HG02870 (cell line): Measurements from ENCODE around the gene GAN.

Experiments
- ATAC-seq: cut with Tn5 transposase; IDR thresholded peaks from one replicate; pipeline ENCODE4 v1.9.1; 2021; ENCODE audit warnings: mild to moderate bottlenecking, moderate library complexity; ENCODE audit not compliant: unreplicated experiment

GAN gene

DNA sequence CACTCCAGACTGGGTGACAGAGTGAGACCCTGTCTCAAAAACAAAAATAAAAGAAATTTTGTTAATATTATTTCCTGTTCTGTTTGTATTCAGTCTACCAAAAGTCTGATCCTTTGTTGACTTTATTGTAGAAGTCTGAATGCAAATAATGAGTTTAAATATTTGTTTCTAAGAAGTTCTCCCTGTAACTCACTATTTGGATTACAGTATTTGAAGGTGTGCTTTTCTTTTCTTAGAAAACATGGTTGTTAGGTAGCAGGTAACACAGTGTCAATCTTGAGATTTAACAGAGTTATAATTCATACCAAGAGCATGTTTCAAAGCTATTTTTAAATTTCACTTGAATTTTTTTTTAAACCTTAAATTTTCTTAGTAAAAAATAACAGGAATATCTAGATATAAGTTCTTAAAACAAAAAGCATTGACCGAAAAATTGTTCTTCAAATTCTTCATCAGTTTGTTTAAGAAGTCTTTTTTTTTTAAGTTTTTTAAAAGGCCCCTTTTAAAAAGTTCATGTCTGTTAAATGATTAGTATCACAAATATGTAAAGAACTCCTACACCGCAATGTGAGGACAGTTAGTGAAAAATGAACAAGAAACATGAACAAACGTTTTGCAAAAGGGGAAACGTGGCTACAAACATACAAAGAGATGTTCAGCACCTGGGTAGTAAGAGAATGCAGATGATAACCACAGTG, 35.0 kb downstream of the GAN start:
- no peak for ATAC-seq

DNA sequence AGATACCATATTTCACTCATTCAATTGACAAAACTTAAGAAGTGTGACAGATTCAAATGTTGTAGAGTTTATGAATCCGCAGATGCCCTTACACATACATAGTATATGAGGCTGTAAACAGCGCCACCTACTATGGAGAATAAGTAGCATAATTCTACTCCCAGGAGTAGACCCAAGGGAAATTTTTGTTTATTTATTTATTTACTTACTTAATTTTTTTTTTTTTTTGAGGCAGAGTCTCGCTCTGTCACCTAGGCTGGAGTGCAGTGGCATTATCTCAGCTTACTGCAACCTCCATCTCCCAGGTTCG, 35.5 kb downstream of the GAN start:
- ATAC-seq, result no peak

DNA sequence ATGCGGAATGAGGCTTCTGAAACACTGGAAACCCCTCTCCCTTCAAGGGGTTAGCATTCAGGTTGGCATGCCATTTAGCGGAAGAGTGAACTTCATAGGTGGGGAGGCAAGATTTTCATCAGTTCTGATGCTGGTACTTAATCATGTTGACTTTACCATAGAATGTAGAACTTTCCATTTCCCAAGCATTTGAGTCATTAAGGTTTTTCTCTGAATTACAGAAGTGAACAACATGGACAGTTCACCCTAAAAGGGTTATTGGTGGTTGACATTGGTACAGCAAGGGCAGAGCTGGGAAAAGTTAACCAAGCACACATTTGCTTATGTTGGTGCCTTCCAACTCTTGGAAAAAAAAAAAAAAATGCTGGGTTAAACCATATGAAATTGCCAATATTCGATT, 39.1 kb downstream of the GAN start:
- no peak for ATAC-seq

DNA sequence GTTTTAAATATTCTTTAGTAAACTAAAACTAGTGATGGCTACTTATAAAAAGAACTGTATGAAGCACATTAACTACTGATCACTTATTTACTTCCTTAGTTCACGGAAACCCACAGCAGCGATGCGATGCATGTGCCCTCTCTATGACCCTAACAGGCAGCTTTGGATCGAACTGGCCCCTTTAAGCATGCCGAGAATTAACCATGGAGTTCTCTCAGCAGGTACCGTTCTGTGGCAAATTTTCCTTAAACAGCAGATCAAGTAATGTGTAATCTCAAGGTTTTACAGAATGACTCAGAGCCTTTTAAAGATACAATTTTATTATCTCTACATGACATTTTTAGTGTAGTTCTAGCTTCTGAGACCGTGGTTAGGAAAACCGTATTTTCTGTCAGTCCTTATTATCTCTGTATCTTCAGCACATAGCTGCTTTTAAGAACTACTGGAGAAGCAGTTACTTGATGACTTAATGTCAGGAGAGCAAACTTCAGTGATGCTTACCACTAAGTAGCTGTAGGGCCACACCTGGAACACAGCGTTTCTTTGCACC, 43.0 kb downstream of the GAN start:
- no peak for ATAC-seq

DNA sequence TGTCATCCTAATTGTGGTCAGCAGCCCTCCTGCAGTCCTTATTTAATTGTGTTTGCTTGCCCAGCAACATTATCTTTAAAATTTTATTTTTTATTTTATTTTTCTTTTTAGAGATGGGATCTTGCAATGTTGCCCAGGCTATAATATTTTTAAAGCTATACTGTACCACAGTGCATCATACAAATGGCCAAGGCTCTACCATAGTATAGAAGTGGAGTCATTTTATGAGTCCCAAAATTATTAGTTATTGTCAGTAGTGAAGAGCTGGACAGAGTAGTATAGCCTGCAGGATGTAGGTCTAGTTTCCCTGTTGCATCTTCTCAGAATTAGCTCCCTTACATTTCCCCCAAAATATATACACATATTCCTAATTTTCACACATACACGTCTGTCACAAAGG, 44.1 kb downstream of the GAN start:
- no peak for ATAC-seq

DNA sequence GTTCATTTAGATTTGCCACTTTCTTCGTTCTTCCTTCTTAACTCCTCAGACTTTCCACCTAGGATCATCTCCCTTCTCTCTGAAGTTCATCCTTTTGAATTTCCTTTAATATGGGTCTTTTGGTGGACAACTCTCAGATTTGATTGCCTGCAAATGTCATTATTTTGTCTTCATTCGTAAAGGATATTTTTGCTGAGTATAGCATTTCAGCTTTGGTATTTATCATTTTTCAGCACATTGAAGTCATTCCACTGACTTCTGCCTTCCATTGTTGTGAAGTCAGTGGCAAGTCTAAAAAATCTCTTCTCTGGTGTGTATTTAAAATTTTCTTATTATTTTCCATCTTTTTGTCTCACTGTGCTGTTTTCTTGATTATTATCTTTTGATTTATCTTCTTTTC, 45.4 kb downstream of the GAN start:
- ATAC-seq, result no peak

DNA sequence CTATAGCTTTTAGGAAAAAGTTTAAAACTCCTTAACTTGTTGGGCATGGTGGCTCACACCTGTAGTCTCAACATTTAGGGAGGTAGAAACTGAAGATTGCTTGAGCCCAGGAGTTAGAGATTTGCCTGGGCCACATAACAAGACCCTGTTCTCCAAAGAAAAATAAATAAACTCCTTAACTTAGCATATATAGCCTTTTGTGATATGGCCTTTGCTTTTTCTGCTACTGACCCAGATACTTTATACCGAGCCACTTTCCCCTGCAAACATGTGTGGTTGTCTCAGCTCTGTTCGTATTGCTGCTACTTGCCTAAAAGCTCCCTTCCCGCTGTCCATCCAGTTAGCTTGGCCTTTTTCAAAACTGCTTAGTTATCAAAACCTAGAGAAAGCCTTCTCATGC, 51.0 kb downstream of the GAN start:
- ATAC-seq, result no peak

DNA sequence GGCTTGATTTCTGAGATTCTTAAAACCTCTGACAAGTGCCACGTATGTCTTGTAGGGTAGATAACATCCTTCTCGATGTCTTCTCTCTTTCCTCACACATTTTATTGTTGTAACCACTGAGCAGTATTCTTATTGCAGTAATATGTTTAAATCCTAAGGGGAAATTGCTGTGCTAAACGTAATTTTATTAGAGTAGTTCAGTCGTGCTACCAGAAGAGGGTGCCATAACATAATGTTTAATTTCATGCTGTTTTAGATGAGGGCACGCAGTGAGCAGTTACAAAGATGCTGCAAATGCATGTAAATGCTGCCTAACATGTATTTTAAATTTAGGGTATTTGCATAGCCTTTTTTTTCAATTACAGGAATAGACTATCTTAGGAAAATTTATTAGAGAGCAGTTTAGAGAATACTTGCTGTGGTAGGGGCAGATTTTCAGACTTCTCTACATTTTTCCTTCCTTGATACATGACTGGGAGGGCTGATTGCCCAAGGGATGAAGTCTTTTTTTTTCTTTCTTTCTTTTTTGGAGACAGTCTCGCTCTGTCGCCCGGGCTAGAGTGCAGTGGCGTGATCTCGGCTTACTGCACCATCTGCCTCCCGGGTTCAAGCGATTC, 51.7 kb downstream of the GAN start:
- no peak for ATAC-seq

DNA sequence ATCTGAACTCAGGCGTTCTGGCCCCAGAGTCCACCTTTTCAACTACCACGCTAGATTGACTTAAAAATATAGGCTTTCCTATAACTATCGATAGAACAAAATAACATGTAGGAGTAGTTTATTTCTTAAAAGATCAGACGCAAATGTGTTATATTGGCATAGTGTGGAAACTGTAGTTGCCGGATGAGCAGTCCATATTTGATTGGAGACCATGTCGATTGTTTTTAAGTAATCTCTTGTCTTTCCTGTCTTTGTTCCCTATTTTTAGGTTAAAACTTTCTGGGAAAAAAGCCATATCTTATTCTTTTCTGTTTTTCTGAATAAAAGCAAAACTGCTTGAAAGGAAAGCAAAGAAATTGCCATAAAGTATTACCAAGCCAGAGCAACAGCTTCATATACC, 53.1 kb downstream of the GAN start:
- no peak for ATAC-seq

DNA sequence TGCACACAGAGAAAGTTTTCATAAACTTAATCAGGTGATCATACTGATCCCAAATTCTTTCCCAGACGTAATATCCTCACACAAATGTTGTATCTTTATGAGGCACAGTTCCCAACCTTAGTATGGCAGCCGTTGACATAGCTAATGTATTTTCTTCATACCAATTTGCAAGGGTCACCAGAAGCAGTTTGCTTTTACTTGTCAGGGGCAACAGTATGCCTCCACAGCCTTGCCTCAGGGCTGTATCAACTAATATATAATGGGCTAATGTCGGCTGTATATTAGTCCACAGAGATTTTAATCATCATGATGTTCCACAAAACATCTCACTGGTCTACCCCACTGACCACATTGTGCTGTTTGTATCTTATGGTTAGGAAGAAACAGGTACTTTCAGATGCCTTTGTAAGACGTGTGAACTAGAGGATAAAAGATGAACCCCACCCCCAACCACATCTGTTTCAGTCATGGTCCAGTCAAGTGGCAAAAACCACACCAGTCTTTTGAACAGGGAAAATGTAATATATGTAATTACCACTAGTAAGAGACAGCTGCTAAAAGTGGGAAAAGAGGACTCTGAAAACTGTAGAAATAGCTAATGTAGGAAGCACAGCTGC, 55.2 kb downstream of the GAN start:
- ATAC-seq, result no peak

DNA sequence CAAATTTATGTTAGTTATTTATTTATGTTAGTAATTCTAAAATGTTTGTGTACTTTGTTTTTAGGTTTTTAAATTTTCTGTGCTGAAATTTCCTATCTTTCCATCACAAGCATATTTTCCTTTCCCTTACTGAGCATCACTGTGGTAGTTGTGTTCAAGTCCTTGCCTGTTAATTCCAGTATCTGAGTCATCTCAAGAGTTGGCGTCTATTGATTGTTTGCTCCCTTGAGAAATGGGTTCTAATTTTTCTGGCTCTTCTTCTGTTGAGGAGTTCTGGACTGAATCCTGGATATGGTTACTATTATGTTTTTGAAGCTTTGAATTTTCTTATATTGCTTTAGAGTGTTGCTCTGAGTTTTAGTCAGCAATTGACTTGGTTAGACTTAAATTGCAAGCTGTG, 56.3 kb downstream of the GAN start:
- ATAC-seq, result no peak

DNA sequence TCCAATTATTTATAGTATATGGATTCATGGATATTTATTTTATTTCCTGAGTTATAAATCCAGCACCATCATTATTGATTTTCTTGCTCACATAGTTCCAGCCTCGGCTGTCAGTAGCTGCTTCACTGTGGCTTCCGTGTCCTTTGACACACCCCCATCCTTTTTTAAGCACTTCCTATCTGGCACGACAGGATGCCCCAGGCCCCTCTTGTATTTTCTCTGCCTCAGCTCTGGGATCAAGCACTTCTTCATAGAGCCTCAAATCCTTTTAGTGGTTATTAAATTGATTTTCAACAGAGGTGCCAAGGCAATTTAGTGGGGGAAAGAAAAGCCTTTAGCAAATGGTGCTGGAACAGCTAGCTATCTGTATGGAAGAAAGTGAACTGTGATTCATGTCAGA, 59.8 kb downstream of the GAN start:
- ATAC-seq, result no peak

DNA sequence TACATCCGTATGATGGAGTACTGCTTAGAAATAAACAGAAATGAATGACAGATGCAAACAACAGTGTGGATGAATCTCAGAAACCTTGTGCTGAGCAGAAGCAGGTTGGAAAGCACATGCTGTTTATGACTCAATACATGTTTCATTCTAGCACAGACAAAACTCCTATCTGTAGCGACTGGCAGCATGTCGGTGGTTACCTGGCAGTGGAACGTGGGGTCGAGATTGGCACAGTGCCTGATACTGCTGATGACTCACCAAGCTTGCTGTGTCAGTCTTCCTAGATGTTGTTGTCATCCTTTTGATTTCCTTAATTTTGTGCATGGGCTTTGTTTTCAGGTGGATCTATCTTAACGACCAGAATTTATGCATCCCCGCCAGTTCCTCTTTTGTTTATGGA, 62.1 kb downstream of the GAN start:
- ATAC-seq, result no peak

DNA sequence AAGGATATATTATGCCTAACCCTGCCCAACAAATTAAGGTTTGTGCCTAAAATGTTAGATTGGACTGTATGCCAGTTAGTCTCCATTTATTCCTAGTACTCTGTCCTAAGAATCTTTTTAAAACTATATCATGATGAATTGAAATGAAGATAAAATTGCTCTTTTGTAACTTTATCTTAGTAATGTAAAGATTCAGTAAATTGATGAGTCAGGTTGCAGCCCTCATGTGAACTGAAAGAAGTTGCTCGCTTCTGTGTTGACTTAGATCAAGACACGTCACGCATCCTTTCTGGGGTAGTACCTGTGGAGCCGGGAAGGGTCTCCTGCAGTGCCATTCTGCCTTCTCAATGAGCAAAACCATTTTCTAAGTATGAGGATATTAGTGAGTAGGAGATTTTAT, 63.3 kb downstream of the GAN start:
- no peak for ATAC-seq

DNA sequence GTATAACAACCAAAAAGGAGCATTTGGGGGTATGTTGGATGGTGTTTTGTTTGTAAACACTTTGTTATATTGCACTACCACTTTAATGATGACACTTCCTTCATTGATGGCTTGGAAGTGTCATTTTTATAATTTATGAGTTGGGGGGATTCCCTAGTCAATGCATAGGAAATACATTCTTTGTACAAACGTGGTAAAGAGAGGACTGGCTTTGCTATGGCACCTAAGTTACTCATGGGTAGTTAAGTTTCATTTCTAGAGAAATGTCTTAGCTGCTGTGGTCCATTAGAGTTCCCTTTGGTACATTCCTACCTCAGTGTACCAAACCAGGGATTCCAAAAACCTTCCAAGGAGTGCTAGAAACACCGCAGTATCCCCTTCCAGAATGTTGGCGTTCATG, 66.2 kb downstream of the GAN start:
- ATAC-seq, result no peak

DNA sequence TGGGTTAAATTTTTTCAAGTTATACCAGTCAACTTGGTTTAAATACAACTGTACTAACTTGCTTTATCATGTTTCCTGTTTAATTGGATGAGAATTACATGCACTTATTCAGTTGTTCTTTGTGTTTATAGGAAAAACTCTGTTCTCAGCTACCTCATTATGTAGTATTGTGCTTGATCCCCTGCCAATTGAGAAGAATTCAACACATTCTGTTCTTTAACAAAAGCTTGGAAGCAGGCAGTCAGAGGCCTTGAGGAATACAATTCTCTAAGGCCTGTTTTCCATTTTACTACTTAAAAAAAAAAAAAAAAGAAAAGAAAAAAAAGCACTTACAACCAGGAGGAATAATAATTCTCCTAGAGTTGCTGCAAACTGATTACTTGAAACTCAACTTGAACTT, 69.2 kb downstream of the GAN start:
- no peak for ATAC-seq

DNA sequence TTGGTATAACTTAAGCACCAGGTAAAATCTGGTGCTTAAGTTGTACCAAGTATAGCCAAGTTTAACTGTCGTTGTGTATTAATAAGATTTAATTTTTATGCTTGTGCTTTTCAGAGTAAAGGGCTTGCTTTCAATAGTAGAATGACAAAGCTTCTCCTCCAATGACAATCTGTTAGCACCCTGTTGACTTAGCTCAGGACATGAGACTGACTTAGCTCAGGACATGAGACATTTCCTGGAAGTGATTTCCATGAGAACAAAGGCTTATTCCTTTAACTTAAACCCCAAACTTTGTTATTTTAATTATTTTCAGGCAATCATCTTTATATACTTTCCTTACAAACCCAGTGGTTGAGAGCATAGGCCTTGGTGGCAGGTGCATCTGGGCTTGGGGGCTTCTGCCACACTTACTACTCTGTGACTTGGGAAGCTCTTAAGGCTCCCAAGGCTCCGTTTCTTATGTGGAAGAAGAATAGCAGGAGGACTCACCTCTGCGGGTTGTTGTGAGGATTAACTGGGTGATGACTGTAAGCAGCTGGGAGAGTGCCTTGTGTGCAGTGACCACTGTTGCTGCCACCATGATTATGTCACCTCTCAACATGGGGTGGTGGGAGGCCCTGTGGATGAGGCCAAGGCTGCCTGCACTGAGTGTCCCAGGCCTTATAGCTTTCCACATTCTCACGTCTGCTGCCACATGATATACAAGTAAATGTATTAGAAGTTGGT, 70.4 kb downstream of the GAN start:
- ATAC-seq, result no peak

DNA sequence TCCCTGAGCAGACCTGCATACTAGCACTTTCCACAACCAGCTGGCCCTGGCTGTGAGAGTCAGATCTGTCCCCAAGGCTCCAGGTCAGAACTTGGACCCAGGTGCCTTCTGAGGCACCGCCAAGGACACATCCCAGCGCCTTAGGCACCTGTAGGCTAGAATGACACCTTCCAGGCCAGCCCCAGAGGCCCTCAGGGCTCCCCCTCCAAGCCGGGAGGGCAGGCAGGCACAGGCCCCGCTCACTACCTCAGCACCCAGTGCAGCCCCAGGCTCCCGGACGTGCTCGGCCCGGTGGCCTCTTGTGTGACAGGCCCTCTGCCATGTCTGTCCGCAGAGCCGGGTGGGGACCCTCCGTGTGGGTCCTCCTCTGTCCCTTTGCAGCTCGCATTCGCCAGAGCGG, 73.6 kb downstream of the GAN start:
- no peak for ATAC-seq

DNA sequence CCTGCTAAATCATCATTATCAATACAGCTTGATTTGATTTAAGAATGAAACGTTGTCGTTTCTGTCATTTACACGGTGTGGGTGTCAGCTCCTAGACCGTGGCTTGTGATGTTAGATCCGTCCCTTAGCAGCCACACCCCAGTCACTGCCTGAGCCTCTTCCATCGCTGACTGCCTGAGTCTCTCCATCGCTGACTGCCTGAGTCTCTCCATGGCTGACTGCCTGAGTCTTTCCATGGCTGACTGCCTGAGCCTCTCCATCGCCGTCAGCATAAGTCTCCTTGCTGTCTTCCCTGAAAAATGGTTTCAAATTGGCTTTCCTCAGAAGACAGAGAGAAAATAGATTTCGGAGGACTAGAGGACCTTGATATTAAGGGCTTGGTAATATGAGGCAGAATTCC, 76.1 kb downstream of the GAN start:
- no peak for ATAC-seq

DNA sequence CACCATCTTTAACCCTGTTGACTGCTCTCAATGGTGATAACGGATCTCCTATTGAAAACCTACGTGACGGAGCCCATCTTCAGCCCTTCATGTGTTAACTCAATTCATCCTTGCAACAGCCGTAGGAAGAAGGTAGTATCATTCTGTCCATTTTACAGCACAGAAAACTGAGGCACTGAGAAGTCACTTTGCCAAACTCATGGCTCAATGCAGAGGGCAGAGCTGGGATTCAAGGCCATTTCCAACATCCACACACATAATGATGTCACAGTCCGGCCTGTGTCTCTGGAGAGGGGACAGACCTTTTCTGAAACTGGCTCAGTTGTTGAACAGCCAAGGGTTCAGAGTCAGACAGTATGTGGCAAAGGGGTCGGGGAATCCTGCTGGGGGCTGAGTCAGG, 77.2 kb downstream of the GAN start:
- ATAC-seq, result no peak

DNA sequence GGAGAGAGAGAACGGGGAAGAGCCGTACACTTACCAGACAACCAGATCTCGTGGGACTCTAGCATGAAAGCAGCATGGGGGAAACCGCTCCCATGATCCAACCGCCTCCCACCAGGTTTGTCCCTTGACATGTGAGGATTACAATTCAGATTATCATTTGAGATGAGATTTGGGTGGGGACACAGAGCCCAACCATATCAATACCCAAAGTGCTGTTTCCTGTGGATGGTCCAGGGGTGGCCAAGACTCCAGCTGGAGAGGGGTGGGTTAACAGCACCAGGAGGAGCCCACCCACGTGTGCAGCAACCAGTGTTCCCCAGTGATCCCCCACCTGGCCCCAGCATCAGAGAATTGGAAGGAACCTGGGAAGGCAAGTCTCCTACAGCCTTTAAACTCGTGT, 79.7 kb downstream of the GAN start:
- ATAC-seq, result no peak
